GM19351 (cell line): ENCODE data around the gene KIN.
"Not testable (repeated sequence)": the region's sequence is repeated elsewhere in the genome, so short reads cannot be mapped to it uniquely, and the experiment has no call there.

Experiments
- ATAC-seq: cut with Tn5 transposase; IDR thresholded peaks from one replicate; pipeline ENCODE4 v1.9.1; 2021; ENCODE audit warnings: mild to moderate bottlenecking, moderate library complexity; ENCODE audit not compliant: unreplicated experiment

The KIN gene

DNA sequence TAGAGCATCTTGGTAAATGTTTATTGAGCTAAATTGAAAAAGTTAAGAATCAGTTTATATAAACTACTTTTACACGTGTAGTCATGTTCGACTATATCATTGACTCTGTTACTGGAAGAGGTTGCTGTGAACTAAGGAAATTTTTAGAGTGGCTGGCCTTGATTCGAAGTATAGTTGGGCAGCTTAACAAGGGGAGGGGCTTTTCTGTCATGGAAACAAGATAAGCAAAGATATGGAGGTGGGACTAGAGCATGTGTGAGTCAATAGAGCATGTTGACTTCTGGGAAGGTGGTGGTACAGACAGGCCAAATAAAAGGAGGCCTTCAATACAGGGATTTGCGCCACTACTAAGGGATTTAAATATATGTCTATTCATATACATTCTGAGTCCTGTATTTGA is 7.8 kb upstream of the KIN start:
- ATAC-seq, result no peak

DNA sequence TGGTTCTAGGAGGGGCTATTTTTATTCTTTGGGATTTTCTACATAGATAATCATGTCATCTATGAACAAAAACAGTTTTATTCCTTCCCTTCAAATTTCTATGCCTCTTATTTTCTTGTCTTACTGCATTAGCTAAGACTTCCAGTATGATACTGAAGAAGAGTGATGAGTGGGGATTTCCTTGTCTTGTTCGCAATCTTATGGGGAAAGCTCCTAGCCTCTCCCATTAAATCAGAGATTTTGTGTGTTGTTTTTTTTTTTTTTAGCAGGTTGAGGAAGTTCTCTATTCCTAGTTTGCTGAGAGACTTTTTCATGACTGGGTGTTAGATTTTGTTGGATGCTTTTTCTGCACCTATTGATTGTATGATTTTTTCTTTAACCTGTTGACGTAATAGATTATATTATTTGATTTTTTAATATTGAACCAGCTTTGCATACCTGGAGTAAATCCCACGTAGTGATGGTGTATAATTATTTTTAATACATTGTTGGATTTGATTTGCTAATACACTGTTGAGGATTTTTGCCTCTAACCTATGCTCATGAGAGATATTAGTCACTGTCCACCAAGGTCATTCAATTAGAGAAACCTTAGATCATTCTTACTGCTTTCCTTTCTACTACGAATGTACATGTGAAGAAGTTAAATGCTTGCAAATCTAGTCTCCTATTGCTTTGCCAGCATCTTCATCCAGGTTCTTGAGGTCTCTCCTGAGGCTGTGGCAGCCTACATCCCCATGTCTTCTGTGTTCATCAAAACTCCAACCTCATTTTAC is 6.6 kb upstream of the KIN start:
- ATAC-seq, result no peak

DNA sequence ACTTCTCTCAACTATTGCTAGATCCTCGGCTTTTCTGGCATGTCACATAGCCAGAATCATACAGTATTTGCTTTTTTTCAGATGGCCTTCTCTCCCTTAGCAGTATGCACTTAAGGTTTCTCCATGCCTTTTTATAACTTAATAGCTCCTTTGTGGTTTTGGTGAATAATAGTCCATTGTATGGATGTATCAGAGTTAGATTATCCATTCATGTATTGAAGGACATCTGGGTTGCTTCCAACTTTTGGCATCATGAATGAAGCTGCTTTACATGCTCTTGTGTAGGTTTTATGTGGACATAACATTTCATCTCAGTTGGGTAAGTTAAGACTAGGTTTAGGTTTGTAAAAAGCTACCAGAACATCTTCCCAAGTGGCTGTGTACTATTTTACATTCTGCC is 4.7 kb upstream of the KIN start:
- no peak for ATAC-seq

DNA sequence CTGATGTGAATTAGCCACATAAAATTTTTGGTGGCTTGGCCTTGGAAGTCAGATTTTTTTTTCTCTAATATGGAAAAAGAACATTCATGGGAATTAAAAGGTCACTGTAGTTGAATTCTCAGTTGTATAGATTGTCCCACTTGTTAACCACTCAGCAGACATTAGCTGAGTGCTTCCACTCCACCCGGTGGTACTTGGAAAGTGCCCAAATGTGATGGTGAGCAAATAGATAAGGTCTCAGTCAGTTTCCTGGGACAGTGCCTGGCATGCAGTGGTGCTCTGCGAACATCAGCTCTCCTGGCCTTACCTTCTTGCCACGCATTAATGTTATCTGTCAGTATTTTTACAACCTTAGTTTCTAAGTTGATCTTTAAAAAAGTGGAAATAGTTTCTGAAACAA is 1.6 kb upstream of the KIN start:
- no peak for ATAC-seq

DNA sequence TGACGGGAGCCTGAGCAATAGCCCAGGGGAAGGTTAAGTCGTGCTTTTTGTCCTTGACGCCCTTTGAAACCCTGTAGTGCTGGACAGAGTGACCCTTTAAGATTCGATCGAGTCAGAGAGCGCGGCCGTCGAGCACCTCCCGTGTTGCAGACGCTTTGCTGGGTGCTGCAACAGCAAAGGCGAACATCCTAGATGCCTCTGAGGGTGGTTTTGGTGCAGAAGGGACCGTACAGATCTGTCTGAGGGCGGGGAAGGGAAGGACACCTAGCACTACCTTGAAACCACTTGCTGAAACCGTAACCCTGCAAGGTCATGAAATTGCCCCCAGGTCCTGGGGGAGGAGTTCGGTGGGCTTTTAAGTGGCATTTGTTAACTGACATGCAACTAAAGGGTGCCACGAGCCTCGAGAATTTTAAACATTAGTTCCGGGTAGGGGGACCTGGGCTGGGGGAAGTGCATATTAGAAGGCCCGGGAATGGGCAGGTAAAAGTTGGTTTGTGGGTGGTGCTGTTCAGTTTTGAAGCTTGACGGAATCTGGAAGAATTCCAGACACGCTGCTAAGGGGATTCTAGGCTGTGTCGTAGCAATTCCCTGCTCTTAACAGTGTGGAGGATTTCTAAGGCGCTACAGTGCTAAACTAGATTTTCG is 970 bp upstream of the KIN start:
- peak; percentile 19 for ATAC-seq

DNA sequence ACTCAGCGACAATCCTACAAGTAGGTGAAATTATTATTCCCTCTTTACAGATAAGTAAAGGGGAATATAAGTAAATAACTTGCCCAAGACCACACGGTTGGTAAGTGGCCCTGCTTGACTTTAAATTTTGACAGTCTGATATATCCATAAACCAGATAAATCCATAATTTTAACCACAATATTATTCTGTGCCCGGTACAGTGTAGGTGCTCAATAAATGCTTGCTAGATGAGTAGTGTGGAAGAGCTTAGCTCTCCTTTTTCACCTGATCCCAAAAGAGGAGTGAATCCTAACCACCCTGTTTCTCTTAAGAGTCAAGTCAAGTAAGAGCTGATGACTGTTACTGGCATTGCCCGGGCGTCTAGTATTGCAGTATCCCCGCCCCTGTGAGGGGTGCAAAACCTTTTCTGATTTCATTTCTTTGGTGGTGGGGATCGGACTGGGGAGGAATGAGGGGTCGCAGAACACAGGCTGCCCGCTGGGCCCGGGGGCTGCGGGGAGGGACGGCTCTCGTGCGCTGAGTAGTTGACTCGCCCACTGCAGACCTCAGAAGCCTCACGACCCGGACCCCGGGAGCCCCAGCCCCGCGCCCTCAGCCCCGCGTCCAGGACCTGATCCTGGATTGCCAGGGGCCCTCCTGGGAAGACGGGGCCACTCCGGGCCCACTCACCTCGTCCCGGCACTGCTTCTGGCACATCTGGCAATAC is 490 bp downstream of the KIN start:
- ATAC-seq, result peak; percentile 14

DNA sequence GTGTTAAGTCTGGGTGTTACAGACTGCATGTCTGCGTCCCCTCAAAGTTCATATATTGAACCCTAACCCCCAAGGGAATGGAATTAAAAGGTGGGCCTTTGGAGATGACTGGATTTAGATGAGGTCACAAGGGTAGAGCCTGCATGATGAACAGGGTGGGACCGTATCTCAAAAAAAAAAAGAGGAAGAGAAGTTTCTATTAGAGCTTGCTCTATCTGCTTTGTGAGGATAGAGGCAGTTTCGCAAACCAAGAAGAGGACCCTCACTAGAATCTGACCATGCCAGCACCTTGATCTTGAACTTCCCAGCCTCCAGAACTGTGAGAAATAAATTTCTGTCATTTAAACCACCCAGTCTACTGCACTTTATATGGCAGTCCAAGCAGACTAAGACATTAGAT is 1.4 kb downstream of the KIN start:
- ATAC-seq, result no peak

DNA sequence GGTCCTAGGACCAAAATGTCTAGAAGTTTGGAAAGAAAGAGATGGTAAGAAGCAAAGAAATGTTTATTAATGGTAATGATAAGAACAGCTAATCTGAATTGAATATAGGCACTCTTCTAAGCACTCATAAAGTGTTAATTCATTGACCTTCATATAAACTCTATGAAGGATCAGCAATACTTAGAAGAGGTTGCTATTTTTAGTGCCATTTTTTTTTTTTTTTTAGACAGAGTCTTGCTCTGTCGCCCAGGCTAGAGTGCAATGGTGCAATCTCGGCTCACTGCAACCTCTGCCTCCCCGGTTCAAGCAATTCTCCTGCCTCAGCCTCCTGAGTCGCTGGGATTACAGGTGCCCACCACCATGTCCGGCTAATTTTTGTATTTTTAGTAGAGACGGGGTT is 5.6 kb downstream of the KIN start:
- not testable (repeated sequence) for ATAC-seq

DNA sequence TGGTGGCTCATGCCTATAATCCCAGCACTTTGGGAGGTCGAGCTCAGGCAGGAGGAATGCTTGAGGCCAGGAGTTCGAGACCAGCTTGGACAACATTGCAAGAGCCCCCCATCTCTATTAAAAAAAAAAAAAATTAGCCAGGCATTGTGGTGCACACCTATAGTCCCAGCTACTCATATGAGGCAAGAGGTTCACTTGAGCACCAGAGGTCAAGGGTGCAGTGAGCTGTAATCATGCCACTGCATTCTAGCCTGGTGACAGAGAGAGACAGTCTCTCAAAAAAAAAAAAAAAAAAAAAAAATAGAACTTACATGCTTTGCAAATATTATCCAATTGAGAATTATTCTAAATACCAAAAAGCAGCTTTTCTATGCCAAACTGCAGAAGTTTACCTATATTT is 11.0 kb downstream of the KIN start:
- no peak for ATAC-seq

DNA sequence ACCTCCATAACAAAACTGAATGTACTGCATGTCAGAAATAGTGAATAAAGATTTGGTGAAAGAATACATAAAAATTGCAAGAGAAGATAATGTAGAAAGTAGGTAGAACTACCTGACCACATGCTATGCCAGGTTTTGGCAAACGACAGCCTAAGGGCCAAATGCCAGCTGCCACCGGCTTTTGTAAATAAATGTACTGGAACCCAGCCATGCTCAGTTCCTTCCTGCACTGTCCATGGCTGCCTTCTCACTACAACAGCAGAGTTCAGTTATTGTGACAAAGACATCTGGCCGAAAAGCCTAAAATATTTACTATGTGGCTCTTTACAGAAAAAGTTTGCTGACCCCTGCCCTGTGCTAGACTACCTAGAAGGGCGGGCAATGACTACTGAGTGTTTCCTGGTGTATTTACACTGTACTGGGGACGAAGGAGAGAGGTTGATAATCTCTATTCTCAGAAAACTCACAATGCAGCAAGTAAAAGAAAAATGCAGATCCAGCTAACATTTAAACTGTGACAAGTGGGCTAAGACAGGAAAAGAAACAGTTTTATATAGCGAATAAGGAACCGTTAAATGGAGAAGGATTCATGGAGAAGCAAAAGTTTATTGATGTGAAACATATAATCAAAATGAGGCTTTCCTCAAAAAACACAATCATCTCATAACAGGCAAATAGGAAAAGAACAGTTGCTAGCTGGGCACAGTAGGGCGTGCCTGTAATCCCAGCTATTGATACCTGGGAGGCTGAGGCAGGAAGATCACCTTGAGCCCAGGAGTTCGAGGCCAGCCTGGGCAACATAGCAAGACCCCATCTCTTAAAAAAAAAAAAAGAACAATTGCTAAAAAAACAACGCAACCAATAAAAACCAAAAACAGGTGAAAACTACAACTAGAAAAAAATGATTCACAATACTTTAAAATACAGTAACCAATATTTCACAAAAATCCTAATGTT is 13.7 kb downstream of the KIN start:
- ATAC-seq, result no peak

DNA sequence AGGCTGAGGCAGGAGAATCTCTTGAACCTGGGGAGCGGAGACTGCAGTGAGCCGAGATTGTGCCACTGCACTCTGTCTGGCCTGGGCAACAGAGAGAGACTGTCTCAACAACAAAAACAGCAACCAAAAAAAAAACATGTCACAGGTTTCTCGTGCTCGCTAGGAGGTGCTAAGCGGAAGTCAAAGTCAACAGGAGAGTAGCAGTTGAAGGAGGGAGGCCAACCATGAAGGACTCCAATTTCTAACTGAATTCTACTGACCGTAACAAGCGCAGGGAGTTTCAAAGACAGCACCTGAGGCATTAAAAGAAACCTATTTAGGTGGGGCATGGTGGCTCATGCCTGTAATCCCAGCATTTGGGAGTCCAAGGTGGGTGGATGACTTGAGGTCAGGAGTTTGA is 19.4 kb downstream of the KIN start:
- ATAC-seq, result no peak

DNA sequence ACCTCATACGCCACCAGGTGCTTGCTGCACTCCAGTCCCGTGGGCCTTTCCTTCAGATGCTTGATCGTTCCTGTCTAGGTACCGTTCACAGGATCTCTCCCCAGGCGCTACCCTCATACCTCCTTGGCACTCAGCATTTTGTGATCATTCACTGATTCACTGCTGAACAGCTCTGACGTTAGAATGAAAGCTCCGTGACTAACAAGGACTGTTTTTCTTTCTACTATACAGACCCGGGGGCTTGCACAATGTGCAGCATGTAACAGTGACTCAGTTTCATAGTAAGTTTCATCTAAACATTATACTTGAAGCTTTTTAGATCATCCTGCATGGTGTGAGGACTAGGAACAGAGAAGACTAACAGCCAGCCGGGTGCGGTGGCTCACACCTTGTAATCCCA is 20.6 kb downstream of the KIN start:
- ATAC-seq, result no peak

DNA sequence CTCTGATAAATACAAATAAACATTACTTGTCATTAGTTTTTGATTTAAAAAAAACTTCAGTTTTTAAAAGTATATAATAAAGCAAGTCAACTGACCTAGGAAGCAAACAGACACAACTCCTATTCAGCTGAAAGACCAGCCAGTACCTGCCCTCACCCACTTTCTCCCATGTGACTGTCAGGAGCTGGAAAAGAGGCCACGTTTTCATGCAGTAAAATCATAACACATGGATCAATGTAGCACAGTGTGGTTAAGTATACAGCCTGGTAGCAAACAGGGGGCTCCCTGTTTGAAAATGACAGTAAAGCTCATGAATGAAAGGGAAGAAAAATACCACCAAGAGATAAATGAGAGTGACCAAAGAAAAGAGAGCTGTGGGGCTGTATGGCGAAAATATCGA is 21.6 kb downstream of the KIN start:
- ATAC-seq, result no peak

DNA sequence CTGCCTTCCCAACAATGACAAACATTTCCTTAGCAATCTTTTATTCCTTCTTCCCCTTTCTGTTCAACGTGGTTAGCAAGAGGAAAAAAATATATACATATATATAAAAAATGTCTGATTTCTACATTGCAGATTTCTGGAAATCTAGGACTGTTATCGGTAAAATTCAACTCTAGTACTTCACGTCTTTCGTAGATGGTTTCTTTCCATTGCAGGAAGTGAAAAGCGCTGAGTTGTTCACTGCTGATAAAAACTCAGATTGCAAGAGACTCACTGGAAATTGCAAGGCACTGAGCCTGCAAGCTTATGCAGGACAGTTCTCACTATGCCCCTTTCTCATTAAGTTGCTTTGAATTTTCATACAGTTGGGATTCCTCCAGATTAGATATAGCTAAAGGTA is 23.9 kb downstream of the KIN start:
- no peak for ATAC-seq

DNA sequence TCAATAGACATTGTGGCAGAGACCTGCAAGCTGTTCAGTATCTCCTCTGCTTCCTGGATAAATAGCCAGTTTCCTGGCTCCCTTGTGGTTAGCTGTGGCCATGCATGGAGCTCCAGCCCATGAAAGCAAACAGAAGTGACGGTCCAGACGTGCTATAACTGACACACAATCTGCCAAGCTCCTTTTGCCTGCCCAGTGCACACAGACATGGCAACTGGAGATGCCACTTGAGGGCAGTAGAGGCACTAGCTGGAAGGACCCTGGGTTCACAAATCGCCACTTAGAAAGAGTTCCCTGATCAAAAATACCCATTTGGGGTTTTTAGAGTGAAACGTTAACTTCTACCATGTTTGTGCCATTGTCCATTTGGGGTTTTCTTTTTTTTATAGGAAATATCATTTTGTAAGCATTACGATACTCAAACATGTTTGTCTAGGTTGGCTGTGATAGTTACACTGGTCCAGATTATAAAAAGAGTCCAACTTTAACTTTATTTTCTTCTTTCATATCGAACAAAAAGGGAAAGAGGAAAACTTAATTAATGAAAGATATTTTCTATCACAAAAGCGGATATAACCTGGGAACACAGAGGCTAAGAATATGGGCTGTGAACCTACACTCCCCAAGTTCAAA is 31.3 kb downstream of the KIN start:
- peak; percentile 69 for ATAC-seq

DNA sequence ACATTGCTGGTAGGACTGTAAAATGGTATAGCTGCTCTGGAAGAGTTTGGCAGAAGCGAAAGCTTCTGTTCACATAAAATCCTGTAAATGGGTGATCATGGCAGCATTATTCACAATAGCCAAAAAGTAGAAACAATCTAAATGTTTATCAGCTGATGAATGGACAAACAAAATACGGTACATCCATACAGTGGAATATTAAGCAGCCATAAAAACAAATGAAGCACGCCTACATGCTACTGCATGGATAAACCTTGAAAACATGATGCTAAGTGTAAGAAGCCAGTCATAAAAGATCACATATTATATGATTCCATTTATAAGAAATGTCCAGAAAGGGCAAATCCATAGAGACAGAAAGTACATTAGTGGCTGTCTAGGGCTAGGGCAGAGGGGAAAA is 32.7 kb downstream of the KIN start:
- no peak for ATAC-seq

DNA sequence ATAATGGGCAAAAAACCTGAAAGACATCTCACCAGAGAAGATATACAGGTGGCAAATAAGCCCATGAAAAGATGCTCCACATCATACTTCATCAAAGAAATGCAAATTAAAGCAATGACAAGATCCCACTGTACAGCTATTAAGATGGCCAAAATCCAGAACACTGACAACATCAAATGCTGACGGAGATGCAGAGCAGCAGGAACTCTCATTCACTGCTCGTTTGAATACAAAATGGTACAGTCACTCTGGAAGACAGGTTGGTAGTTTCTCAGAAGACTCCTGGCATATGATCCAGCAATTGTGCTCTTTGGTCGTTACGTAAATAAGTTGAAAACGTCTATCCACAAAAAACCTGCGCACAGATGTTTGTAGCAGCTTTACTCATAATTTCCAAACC is 35.5 kb downstream of the KIN start:
- ATAC-seq, result no peak

DNA sequence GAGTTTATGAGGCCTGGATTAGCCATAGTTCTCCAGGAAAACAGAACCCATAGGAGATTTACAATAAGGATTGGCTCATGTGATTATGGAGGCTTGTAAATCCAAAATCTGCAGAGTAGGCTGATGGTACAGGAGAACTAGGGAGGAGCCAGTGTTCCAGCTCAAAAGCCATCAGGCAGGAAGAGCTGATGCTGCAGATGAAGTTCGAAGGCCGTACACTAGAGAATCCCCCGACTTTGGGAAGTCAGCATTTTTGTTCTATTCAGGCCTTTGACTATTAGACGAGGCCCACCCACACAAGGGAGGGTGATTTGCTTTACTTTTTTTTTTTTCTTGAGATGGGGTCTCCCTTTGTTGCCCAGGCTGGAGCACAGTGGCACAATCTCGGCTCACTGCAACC is 37.6 kb downstream of the KIN start:
- ATAC-seq, result no peak

DNA sequence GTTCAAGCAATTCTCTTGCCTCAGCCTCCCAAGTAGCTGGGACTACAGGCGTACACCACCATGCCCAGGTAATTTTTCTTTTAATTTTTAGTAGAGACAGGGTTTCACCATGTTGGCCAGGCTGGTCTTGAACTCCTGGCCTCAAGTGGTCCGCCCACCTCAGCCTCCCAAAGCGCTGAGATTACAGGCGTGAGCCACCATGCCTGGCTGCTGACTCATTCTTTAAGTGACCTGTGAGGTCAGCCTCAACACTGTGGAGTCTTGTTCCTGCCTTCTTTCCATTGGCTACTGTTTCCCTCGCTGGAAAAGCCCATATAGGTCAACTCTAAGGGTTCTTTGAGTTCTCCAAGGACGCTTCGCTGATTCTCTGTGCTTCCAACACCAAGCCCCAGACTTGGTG is 39.2 kb downstream of the KIN start:
- not testable (repeated sequence) for ATAC-seq

DNA sequence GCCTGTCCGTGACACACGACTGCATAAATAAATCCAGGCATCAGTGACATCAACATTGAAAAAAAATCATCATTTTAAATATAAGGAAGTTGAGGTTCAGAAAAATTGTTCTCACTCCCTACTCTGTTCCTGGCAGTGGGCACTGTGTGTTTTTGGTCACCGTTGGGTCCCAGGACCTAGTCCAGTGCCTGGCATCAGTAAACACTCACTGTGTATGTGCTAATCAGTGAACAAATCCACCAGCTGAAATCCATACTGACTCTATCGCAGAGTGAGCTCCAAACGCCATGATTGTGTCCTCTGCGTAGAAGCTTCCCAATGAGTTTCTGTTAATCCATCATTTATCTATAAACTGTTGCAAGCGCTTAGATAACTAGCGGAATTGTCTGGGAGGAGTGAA is 43.5 kb downstream of the KIN start:
- no peak for ATAC-seq
